GM12873 (cell line): ENCODE measurements around the gene SLC19A1.

ENCODE experiments used
- CTCF ChIP-seq: IDR thresholded peaks from 2 replicates; pipeline ENCODE4 v1.5.1; 2012; ENCODE audit warnings: low read depth, mild to moderate bottlenecking, moderate library complexity, low read length, control low read depth; ENCODE audit not compliant: insufficient read depth; ENCODE audit errors: missing control alignments

The SLC19A1 gene

GRCh38 chr21:45571641-45572040 lies 29.4 kb upstream of the SLC19A1 start:
- no peak for TF ChIP-seq CTCF

DNA sequence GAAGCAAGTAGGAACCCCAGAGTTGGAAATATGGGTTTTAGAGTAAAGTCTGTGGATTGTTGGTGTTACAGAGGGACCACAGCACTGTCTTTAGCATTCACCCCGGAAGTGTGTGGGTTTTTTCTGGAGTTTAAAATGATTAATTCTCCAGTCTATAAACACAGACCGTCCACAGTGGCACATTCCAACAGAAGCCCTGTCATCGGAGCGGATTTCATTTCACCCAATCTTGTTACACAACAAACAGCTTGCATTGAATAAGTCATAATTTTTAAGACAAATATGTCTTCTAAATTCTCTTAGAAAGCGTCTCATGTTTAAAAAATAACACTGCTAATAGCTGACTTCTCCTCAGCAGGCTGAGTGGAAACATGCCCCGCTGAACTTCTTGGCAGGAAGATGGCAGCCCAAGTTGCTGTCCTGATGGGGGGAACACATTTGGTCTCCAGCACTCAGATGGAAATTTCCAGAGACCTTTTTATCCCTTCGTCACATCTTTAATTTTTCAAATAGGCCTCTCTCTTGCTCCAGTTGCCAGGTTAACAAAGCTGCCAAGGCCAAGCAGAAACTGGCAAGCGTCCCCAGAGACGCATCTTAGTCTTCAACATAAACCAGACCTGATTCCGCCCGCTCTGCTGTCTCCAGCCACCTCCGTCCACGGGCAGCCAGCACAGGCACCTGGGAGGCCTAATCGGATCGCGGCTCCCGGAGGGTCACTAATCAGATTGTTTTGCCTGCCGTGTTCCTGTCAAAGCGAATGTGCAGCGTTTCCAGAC lies 28.8 kb upstream of the SLC19A1 start:
- TF ChIP-seq CTCF, result no peak

- no peak for TF ChIP-seq CTCF
Measured at GRCh38 chr21:45570071-45570470, 27.8 kb upstream of the SLC19A1 start.

- TF ChIP-seq CTCF, result no peak
Measured at GRCh38 chr21:45568383-45568782, 26.1 kb upstream of the SLC19A1 start.

GRCh38 chr21:45562965-45563364 lies 20.7 kb upstream of the SLC19A1 start:
- TF ChIP-seq CTCF, result no peak

DNA sequence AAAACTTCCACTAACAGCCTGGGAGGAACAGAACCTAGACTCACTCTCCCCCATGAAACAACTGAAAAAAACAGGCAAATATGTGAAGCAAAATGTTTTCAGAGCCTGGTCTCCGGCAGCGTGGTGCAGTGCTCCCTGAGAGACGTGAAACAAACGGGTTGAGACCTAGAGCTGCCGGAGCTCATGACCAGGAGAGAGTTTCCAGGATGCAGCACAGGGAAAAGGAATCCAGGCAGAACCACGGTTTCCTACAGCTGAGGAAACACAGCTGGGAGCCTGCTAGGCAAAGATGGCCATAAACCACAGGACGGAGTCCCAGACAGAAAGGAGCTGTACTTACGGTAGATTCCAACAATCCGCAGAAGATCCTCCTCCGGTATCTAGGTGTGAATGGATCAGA lies 20.2 kb upstream of the SLC19A1 start:
- TF ChIP-seq CTCF, result no peak

- no peak for TF ChIP-seq CTCF
Measured at GRCh38 chr21:45560106-45561021, 18.1 kb upstream of the SLC19A1 start.
